H1 (cell line): Measurements from ENCODE around the gene LMNA. TPM values are rescaled to one million over a fixed set of nuclear protein-coding genes. Genes with fewer than 3 reads are reported as not detected.

Experiments used
- CTCF ChIA-PET: fragments of 300-600 bp; sonication (Branson Sonifier 250); formaldehyde crosslinking; loops from one replicate; lab custom pipeline; 2021; ENCODE audit not compliant: partially characterized antibody; lab: Charles Lee
- POLR2A ChIA-PET: fragments of 300-600 bp; sonication (Branson Sonifier 250); formaldehyde crosslinking; loops from one replicate; lab custom pipeline; 2021; ENCODE audit warnings: inconsistent platforms; ENCODE audit not compliant: partially characterized antibody; lab: Charles Lee
- DNase-seq, 2 experiments: peaks; one replicate each; pipeline versions ENCODE4 v3.0.0 to v3.0.0-alpha.2; 2010 to 2022; ENCODE audit warnings: low spot score in 2 of 2, low read depth in 1 of 2, mixed read lengths in 1 of 2
- FAIRE-seq: peaks from 2 replicates; lab custom pipeline; 2011; peaks lifted over from hg19 to GRCh38; lab: Jason Lieb, UNC
- H2AFZ ChIP-seq: 2 replicates; pipeline ENCODE4 v1.8.1; 2012; ENCODE audit warnings: low read length, inconsistent platforms
- H2AK5ac ChIP-seq: 2 replicates; pipeline ENCODE4 v1.6.1; 2013; ENCODE audit warnings: low read depth, low read length
- H2BK120ac ChIP-seq: replicated peaks from 2 replicates; pipeline ENCODE3; 2013; ENCODE audit warnings: low read depth, low read length, inconsistent platforms
- H2BK12ac ChIP-seq: 2 replicates; pipeline ENCODE4 v1.6.1; 2013; ENCODE audit warnings: low read depth, low read length
- H2BK15ac ChIP-seq: 2 replicates; pipeline ENCODE4 v1.6.1; 2013; ENCODE audit warnings: low read length
- H2BK20ac ChIP-seq: 2 replicates; pipeline ENCODE4 v1.6.1; 2013; ENCODE audit warnings: low read length
- H2BK5ac ChIP-seq: 2 replicates; pipeline ENCODE4 v1.6.1; 2013; ENCODE audit warnings: low read depth, low read length
- H3K14ac ChIP-seq: 2 replicates; pipeline ENCODE4 v1.6.1; 2013; ENCODE audit warnings: inconsistent platforms; ENCODE audit not compliant: insufficient read length
- H3K18ac ChIP-seq: 2 replicates; pipeline ENCODE4 v1.6.1; 2013; ENCODE audit warnings: low read length; ENCODE audit errors: extremely low read depth
- H3K23ac ChIP-seq: 2 replicates; pipeline ENCODE4 v1.6.1; 2013; ENCODE audit warnings: inconsistent platforms; ENCODE audit not compliant: insufficient read length
- H3K23me2 ChIP-seq: 2 replicates; pipeline ENCODE4 v1.6.1; 2013; ENCODE audit warnings: low read depth, low read length
- H3K27ac ChIP-seq: 2 replicates; pipeline ENCODE4 v1.6.1; 2011; ENCODE audit warnings: low read depth, low read length, inconsistent platforms
- H3K27me3 ChIP-seq, 4 experiments: replicated peaks in 1 of 4; 1 replicate in 1 of 4; 2 replicates in 3 of 4; pipeline versions ENCODE4 v1.6.1 to v1.8.1; 2011 to 2013; ENCODE audit warnings: low read length in 3 of 4, mild to moderate bottlenecking in 3 of 4, inconsistent platforms in 2 of 4, mixed read lengths in 2 of 4, moderate library complexity in 1 of 4; ENCODE audit not compliant: control insufficient read depth in 3 of 4, insufficient read depth in 3 of 4; ENCODE audit errors: extremely low read depth in 1 of 4
- H3K36me3 ChIP-seq, 4 experiments: 2 replicates each; pipeline versions ENCODE4 v1.6.1 to v1.8.1; 2011 to 2013; ENCODE audit warnings: mild to moderate bottlenecking in 4 of 4, low read length in 3 of 4, moderate library complexity in 2 of 4, control low read depth in 1 of 4, inconsistent platforms in 1 of 4; ENCODE audit not compliant: insufficient read depth in 4 of 4, control insufficient read depth in 2 of 4
- H3K4ac ChIP-seq: replicated peaks from 2 replicates; pipeline ENCODE3; 2013; ENCODE audit warnings: low read length, low read depth, mixed read lengths, inconsistent platforms; ENCODE audit not compliant: insufficient read length
- H3K4me1 ChIP-seq, 4 experiments: replicated peaks in 1 of 4; 1 replicate in 1 of 4; 2 replicates in 3 of 4; pipeline versions ENCODE4 v1.6.1 to v1.8.1; 2011 to 2013; ENCODE audit warnings: low read length in 3 of 4, inconsistent platforms in 2 of 4, mixed read lengths in 1 of 4; ENCODE audit not compliant: insufficient read depth in 4 of 4, control insufficient read depth in 3 of 4
- H3K4me2 ChIP-seq, 2 experiments: 2 replicates each; pipeline versions ENCODE4 v1.6.1 to v1.8.1; 2011 to 2013; ENCODE audit warnings: low read depth in 2 of 2, low read length in 2 of 2, control low read depth in 1 of 2, inconsistent platforms in 1 of 2, mild to moderate bottlenecking in 1 of 2; ENCODE audit not compliant: insufficient read depth in 1 of 2
- H3K4me3 ChIP-seq, 4 experiments: fragments of 200-600, 300-600 bp in 1 of 4; sonication (generic), shearing (Covaris generic), sonication (Bioruptor Twin) in 1 of 4; 2 replicates each; pipeline versions ENCODE4 v1.5.1 to v1.8.1; 2011 to 2016; ENCODE audit warnings: low read length in 4 of 4, low read depth in 3 of 4, control low read depth in 2 of 4, inconsistent platforms in 2 of 4, mild to moderate bottlenecking in 2 of 4, mixed read lengths in 1 of 4, moderate library complexity in 1 of 4; ENCODE audit not compliant: insufficient read depth in 2 of 4; ENCODE audit errors: extremely low read depth in 1 of 4
- H3K56ac ChIP-seq: replicated peaks from 2 replicates; pipeline ENCODE3; 2013; ENCODE audit warnings: low read depth, mild to moderate bottlenecking, mixed read lengths, low read length, inconsistent platforms; ENCODE audit not compliant: insufficient read length
- H3K79me1 ChIP-seq: 2 replicates; pipeline ENCODE4 v1.6.1; 2013; ENCODE audit warnings: low read depth, low read length, control low read depth
- H3K79me2 ChIP-seq, 2 experiments: 2 replicates each; pipeline versions ENCODE4 v1.6.1 to v1.8.1; 2012 to 2013; ENCODE audit warnings: low read length in 2 of 2, mild to moderate bottlenecking in 2 of 2, inconsistent platforms in 1 of 2; ENCODE audit not compliant: insufficient read depth in 2 of 2, control insufficient read depth in 1 of 2
- H3K9ac ChIP-seq, 4 experiments: replicated peaks in 1 of 4; 1 replicate in 1 of 4; 2 replicates in 3 of 4; pipeline versions ENCODE4 v1.6.1 to v1.8.1; 2011 to 2013; ENCODE audit warnings: low read depth in 3 of 4, low read length in 3 of 4, control low read depth in 2 of 4, mild to moderate bottlenecking in 2 of 4, moderate library complexity in 2 of 4, inconsistent platforms in 1 of 4; ENCODE audit errors: extremely low read depth in 1 of 4
- H3K9me3 ChIP-seq, 2 experiments: 2 replicates each; pipeline versions ENCODE4 v1.6.1 to v1.8.1; 2012 to 2013; ENCODE audit warnings: mild to moderate bottlenecking in 2 of 2, moderate library complexity in 2 of 2, control low read depth in 1 of 2, inconsistent platforms in 1 of 2, low read depth in 1 of 2, low read length in 1 of 2, mixed read lengths in 1 of 2; ENCODE audit not compliant: insufficient read depth in 2 of 2
- H4K20me1 ChIP-seq, 2 experiments: replicated peaks in 1 of 2; 2 replicates each; pipeline versions ENCODE3 to v1.8.1; 2011 to 2013; ENCODE audit warnings: inconsistent platforms in 2 of 2, low read length in 2 of 2, mild to moderate bottlenecking in 1 of 2; ENCODE audit not compliant: insufficient read depth in 2 of 2, control insufficient read depth in 1 of 2
- H4K5ac ChIP-seq: 2 replicates; pipeline ENCODE4 v1.6.1; 2013; ENCODE audit warnings: low read length, low read depth, mixed read lengths, inconsistent platforms; ENCODE audit not compliant: insufficient read length
- H4K8ac ChIP-seq: 2 replicates; pipeline ENCODE4 v1.8.0; 2013; ENCODE audit warnings: mild to moderate bottlenecking, moderate library complexity, low read length, inconsistent platforms; ENCODE audit not compliant: insufficient read depth; ENCODE audit errors: extremely low read depth
- H4K91ac ChIP-seq: replicated peaks from 2 replicates; pipeline ENCODE3; 2013; ENCODE audit warnings: low read length, mixed read lengths, inconsistent platforms; ENCODE audit not compliant: insufficient read length
- BACH1 ChIP-seq: IDR thresholded peaks from 2 replicates; pipeline ENCODE4 v1.6.1; 2012; ENCODE audit warnings: low read length, improper control_type of control experiment
- NANOG ChIP-seq: IDR thresholded peaks from 2 replicates; pipeline ENCODE4 v1.6.1; 2011; ENCODE audit warnings: low read length, low read depth, mild to moderate bottlenecking, inconsistent platforms; ENCODE audit not compliant: insufficient read depth, poor library complexity, severe bottlenecking
- SIN3A ChIP-seq, 2 experiments: IDR thresholded peaks in 1 of 2; conservative IDR thresholded peaks in 1 of 2; 2 replicates each; pipeline ENCODE4 v1.6.1; 2011 to 2012; ENCODE audit warnings: low read length in 2 of 2, improper control_type of control experiment in 1 of 2, low read depth in 1 of 2, mild to moderate bottlenecking in 1 of 2
- WGBS, 2 experiments: shearing (Covaris generic) in 1 of 2; methylation state at CpG; one replicate each; pipeline versions ENCODE4 v1.1.6 to v1.1.7; 2013 to 2015; ENCODE audit warnings: low lambda C conversion rate in 2 of 2, mixed read lengths in 2 of 2, inconsistent platforms in 1 of 2, low coverage in 1 of 2, missing lambda C conversion rate in 1 of 2; ENCODE audit not compliant: insufficient replicate concordance in 2 of 2, insufficient coverage in 1 of 2, insufficient read length in 1 of 2; ENCODE audit errors: extremely low coverage in 1 of 2, missing lambda C conversion rate in 1 of 2; 5-methylcytosine and 5-hydroxymethylcytosine counted together
- polyA plus RNA-seq, 7 experiments: library from polyadenylated mRNA; depleted of rRNA in 3 of 7; stranded (reverse) in 5 of 7; unstranded in 2 of 7; fragments of >200 nt in 5 of 7; fragments of 200-250 nt in 2 of 7; gene quantifications; 1 replicate in 5 of 7; 2 replicates in 1 of 7; 4 replicates in 1 of 7; pipeline versions ENCODE4 v1.2.1 to v1.2.3, GENCODE V29; 2011 to 2013; ENCODE audit warnings: missing spikeins in 2 of 7, mixed read lengths in 2 of 7
- total RNA-seq: library from RNA; stranded (reverse); fragmentation: NEBNext Ultra II Directional; extraction: Animal tissue kit (Norgen Biotek cat#: 25700); gene quantifications from 2 replicates; pipeline ENCODE4 v1.2.1, GENCODE V29; 2021

LMNA gene
- total and polyA plus RNA-seq, 2 of the 8 experiments (the other 6 are each of a cell fraction or from before 2014, with no cell fraction given): 25.8 to 46.8 TPM

DNA sequence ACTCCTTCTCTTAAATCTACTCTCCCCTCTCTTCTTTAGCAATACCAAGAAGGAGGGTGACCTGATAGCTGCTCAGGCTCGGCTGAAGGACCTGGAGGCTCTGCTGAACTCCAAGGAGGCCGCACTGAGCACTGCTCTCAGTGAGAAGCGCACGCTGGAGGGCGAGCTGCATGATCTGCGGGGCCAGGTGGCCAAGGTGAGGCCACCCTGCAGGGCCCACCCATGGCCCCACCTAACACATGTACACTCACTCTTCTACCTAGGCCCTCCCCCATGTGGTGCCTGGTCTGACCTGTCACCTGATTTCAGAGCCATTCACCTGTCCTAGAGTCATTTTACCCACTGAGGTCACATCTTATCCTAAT lies 16.0 kb downstream of the LMNA start:
- Histone ChIP-seq H2BK12ac (peak overlapping the region; percentile 46; the same call in 1 of the 2 replicates), H3K4ac (no peak overlapping the region), H3K79me1 (no peaks in the 10 kb centered on the region), H4K91ac (no peak overlapping the region), H2AK5ac (no peak overlapping the region), H2AFZ (no peak overlapping the region), H3K4me1 (peaks cover 4 to 21% (median 10%) of the 10 kb centered on the region in 4 experiments), H2BK15ac (no peak overlapping the region; the same call in 1 of the 2 replicates), H3K18ac (no peak overlapping the region), H3K4me3 (no peak overlapping the region), H3K23ac (no peak overlapping the region), H2BK20ac (no peak overlapping the region), H3K23me2 (no peaks in the 10 kb centered on the region), H3K36me3 (peaks cover 8 to 11% (median 10%) of the 10 kb centered on the region in 4 experiments; a peak in 5 of 8 replicates), H3K56ac (no peak overlapping the region), H2BK120ac (no peak overlapping the region), H3K14ac (no peak overlapping the region), H3K79me2 (no peaks in the 10 kb centered on the region), H3K9me3 (no peaks in the 10 kb centered on the region), H3K9ac (no peak overlapping the region), H3K27me3 (no peaks in the 10 kb centered on the region), H4K5ac (no peak overlapping the region), H4K8ac (no peak overlapping the region), H3K4me2 (no peak overlapping the region), H2BK5ac (no peak overlapping the region), H4K20me1 (no peaks in the 10 kb centered on the region), H3K27ac (no peak overlapping the region)
- ChIA-PET POLR2A (interaction anchor here (1.0 to 28.0 kb wide), 8 partner anchors 9 to 147 kb away, joined by 3 to 763 read pairs (median 5); partner anchors contain the start of genes LMNA, MEX3A and PMF1), CTCF (interaction anchor here (0.8 to 42.4 kb wide), 32 partner anchors 8 to 187 kb away, joined by 3 to 1994 read pairs (median 6); partner anchors contain the start of genes BGLAP, LMNA, MEX3A and PAQR6)
- DNase-seq (no peak), FAIRE-seq (no peak)
- 79% methylated on average over 6 of the region's 6 CpGs; no CpG with 5 or more reads in 1 of the 2 experiments for WGBS, 2 experiments
- 0 out of 4 replicates have a peak, but pooled peaks of 1 of the 2 experiments have one; percentile 10 for TF ChIP-seq SIN3A (conservative IDR thresholded peaks at IDR 0.05 in 1 of 2, IDR thresholded peaks at IDR 0.05 in 1 of 2; ENCODE audit: low read depth in 1 of 2, low read length in 2 of 2)
- no peak for TF ChIP-seq BACH1
- TF ChIP-seq NANOG: no peak
